DND-41 (cell line): ENCODE results near the gene SH3BP2.

Experiments used
- ATAC-seq: fragments of 200-7000 bp; cut with Tn5 transposase; 3 replicates; pipeline ENCODE4 v1.9.1; 2021; ENCODE audit warnings: low read depth; ENCODE audit not compliant: insufficient read depth
- DNase-seq: peaks from one replicate; pipeline ENCODE4 v3.0.0-alpha.2; 2020
- H2AFZ ChIP-seq: 2 replicates; pipeline ENCODE4 v1.6.0; 2012; ENCODE audit warnings: low read depth, low read length
- H3K27ac ChIP-seq: 2 replicates; pipeline ENCODE4 v1.5.1; 2012; ENCODE audit warnings: low read length, inconsistent platforms
- H3K27me3 ChIP-seq: fragments of 200-600 bp; sonication (generic); 2 replicates; pipeline ENCODE4 v1.6.0; 2012; ENCODE audit warnings: low read length, mild to moderate bottlenecking, inconsistent platforms; ENCODE audit not compliant: insufficient read depth, poor library complexity
- H3K36me3 ChIP-seq: 2 replicates; pipeline ENCODE4 v1.5.1; 2012; ENCODE audit warnings: low read length, inconsistent platforms; ENCODE audit not compliant: insufficient read depth
- H3K4me1 ChIP-seq: 2 replicates; pipeline ENCODE4 v1.5.1; 2012; ENCODE audit warnings: mild to moderate bottlenecking, low read length; ENCODE audit not compliant: insufficient read depth
- H3K4me2 ChIP-seq: 2 replicates; pipeline ENCODE4 v1.6.0; 2012; ENCODE audit warnings: mild to moderate bottlenecking, moderate library complexity, low read length, inconsistent platforms; ENCODE audit not compliant: insufficient read depth
- H3K4me3 ChIP-seq, 2 experiments: fragments of 200-600 bp in 1 of 2; shearing (Covaris generic) in 1 of 2; 2 replicates each; pipeline ENCODE4 v1.5.1; 2012 to 2016; ENCODE audit warnings: inconsistent platforms in 2 of 2, low read length in 2 of 2, mild to moderate bottlenecking in 2 of 2, low read depth in 1 of 2, moderate library complexity in 1 of 2
- H3K79me2 ChIP-seq: 2 replicates; pipeline ENCODE4 v1.6.0; 2012; ENCODE audit warnings: low read length, inconsistent platforms; ENCODE audit not compliant: insufficient read depth
- H3K9ac ChIP-seq: 2 replicates; pipeline ENCODE4 v1.6.0; 2012; ENCODE audit warnings: low read depth, mild to moderate bottlenecking, inconsistent platforms, low read length, moderate library complexity
- H3K9me3 ChIP-seq: 2 replicates; pipeline ENCODE4 v1.5.1; 2012; ENCODE audit warnings: low read length, moderate library complexity, mild to moderate bottlenecking, inconsistent platforms; ENCODE audit not compliant: insufficient read depth, severe bottlenecking
- H4K20me1 ChIP-seq: 2 replicates; pipeline ENCODE4 v1.6.0; 2012; ENCODE audit warnings: low read length; ENCODE audit not compliant: insufficient read depth
- EZH2 ChIP-seq: IDR thresholded peaks from 3 replicates; pipeline ENCODE4 v1.6.1; 2012; ENCODE audit warnings: borderline replicate concordance, low read depth, mild to moderate bottlenecking, moderate library complexity, low read length, inconsistent platforms; ENCODE audit not compliant: severe bottlenecking
- TF ChIP-seq, protein P1 (sequence below): IDR thresholded peaks from 2 replicates; pipeline ENCODE4 v1.5.1; 2012; ENCODE audit warnings: borderline replicate concordance, low read length, moderate library complexity, mild to moderate bottlenecking; ENCODE audit not compliant: poor library complexity, severe bottlenecking; ENCODE audit errors: extremely low read depth

Gene SH3BP2

DNA sequence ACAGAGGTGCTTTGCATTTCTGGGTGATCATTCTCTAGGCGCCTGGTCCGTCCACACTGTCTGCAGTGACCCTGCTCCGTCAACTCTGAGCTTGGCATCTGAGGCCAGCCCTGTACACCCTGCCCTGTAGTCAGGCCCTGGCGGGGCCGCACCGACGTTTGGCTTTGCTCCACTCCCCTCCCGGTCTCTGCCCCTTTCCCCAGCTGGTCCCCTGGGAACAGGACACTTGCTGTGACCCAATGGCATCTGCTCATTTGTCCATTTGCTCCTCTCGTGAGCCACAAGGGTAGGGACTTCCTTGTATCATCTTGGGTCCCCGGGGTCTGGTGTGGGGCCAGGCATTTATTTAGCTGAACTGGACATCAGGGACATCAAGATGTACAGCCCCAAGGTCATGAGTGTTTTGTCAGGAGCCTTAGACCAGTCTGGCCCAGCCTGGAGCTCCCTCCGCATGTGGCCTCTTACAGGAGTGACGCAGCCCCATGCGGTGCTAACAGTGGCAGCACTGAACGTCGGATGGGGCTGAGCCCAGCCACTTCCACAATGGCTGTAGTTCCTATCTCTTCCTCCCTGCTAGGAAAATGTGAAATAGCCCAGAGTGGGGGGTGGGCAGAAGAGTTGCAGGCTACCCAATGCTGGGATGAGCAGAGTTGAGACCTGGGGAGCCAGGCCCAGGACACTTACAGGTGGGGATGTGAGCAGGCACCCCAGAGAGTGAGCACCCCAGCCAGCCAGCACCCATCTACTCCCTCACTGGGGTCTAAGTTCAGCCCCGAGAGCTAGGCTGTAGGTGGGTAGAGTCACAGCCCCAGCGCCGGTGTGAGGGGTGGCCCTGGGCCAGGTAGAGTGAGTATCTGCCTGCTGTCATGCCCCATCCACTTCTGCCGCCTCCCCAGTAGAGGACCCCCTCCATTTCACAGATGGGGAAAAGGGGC lies 2.0 kb upstream of the SH3BP2 start:
- TF ChIP-seq, protein P1, sequence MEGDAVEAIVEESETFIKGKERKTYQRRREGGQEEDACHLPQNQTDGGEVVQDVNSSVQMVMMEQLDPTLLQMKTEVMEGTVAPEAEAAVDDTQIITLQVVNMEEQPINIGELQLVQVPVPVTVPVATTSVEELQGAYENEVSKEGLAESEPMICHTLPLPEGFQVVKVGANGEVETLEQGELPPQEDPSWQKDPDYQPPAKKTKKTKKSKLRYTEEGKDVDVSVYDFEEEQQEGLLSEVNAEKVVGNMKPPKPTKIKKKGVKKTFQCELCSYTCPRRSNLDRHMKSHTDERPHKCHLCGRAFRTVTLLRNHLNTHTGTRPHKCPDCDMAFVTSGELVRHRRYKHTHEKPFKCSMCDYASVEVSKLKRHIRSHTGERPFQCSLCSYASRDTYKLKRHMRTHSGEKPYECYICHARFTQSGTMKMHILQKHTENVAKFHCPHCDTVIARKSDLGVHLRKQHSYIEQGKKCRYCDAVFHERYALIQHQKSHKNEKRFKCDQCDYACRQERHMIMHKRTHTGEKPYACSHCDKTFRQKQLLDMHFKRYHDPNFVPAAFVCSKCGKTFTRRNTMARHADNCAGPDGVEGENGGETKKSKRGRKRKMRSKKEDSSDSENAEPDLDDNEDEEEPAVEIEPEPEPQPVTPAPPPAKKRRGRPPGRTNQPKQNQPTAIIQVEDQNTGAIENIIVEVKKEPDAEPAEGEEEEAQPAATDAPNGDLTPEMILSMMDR = no peak
- no peak for TF ChIP-seq EZH2
- H3K27me3 ChIP-seq = no peaks in the 10 kb centered on the region
- H3K36me3 ChIP-seq = no peaks in the 10 kb centered on the region
- H3K9me3 ChIP-seq = no peaks in the 10 kb centered on the region
- ATAC-seq (no peak), DNase-seq (no peak)
- H2AFZ ChIP-seq = no peak overlapping the region
- no peaks in the 10 kb centered on the region for H4K20me1 ChIP-seq
- peaks cover 4% of the 10 kb centered on the region; the same call in 1 of the 2 replicates for H3K4me1 ChIP-seq
- H3K79me2 ChIP-seq = no peaks in the 10 kb centered on the region
- no peak overlapping the region for H3K4me3 ChIP-seq
- H3K9ac ChIP-seq = no peak overlapping the region
- H3K27ac ChIP-seq = no peak overlapping the region
- no peak overlapping the region for H3K4me2 ChIP-seq

DNA sequence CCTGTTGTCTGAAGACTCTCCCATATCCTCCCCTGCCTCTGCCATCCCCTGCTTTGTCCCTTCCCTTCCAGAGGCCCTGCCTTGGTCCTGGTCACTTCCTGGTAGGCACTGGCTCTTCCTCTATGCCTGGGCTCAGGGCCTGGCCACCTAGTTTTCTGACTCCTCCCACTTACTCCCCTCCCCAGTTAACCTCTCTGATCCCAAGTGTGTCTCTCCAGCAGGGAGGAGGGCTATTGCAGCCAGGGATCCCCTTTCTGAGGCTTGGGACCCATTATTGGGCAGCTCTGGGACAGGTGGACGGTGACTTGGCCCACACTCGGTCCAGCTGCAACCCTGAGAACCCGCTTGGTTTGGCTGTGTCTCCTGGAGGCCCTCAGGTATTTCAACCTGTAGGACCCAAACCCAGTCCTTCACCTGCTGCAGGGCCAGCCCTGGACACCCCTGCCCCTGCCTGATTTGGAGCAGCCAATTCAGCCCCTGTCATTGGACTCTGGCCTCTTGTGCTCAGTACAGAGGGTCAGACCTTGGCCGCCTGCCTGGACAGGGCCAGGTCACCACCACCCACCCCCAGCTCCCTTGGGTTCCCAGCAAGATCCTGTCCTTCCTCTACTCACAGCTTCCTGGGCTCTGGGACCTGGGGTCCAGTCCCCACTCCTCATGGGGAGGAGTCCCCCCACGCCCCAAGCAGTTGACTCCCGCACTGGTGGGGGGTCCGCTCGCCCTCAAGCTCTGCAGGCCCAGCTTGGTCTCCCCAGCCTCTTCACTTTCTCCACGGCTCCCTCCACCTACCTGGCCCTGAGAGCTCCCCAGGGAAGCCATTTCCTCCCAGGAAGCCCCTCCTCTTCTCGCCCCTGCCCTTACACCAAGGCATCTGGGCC lies 1.1 kb upstream of the SH3BP2 start:
- TF ChIP-seq EZH2 = no peak
- TF ChIP-seq, protein P1 = no peak
- no peak for DNase-seq
- Histone ChIP-seq H3K9me3 (no peaks in the 10 kb centered on the region), H3K27me3 (no peaks in the 10 kb centered on the region), H3K79me2 (no peaks in the 10 kb centered on the region), H3K4me3 (no peak overlapping the region), H2AFZ (no peak overlapping the region), H3K4me2 (no peak overlapping the region), H4K20me1 (no peaks in the 10 kb centered on the region), H3K9ac (no peak overlapping the region), H3K4me1 (no peaks in the 10 kb centered on the region), H3K36me3 (no peaks in the 10 kb centered on the region), H3K27ac (no peak overlapping the region)
- peak; percentile 47; the same call in 2 of the 3 replicates for ATAC-seq

DNA sequence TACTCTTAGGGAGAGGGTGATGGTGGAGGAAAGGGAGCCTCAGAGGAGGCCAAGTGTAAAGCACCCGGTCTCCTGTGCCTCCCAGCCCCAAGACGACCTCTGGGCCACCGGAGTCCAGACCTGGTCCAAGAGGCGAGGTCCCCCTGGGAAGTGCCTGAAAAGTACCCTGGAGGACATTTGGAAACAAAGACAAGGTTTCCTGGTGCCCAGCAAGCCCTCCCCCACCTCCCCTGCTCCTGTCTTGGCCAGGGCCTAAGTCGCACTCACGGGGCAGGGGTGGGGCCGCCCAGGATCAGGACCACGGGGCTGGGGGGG lies 532 bp upstream of the SH3BP2 start:
- Histone ChIP-seq H3K4me3 (no peak overlapping the region), H3K9ac (no peak overlapping the region), H3K27ac (no peak overlapping the region), H3K36me3 (no peaks in the 10 kb centered on the region), H2AFZ (no peak overlapping the region), H3K27me3 (no peaks in the 10 kb centered on the region), H4K20me1 (no peaks in the 10 kb centered on the region), H3K4me1 (no peaks in the 10 kb centered on the region), H3K9me3 (no peaks in the 10 kb centered on the region), H3K4me2 (no peak overlapping the region), H3K79me2 (no peaks in the 10 kb centered on the region)
- ATAC-seq = no peak
- TF ChIP-seq, protein P1 = no peak
- no peak for TF ChIP-seq EZH2
- no peak for DNase-seq
